HG03354 (cell line): Measurements from ENCODE around the gene COL19A1.

Source experiments
- ATAC-seq: cut with Tn5 transposase; IDR thresholded peaks from one replicate; pipeline ENCODE4 v1.9.1; 2021; ENCODE audit warnings: mild to moderate bottlenecking; ENCODE audit not compliant: unreplicated experiment, poor library complexity, severe bottlenecking

COL19A1 gene

DNA sequence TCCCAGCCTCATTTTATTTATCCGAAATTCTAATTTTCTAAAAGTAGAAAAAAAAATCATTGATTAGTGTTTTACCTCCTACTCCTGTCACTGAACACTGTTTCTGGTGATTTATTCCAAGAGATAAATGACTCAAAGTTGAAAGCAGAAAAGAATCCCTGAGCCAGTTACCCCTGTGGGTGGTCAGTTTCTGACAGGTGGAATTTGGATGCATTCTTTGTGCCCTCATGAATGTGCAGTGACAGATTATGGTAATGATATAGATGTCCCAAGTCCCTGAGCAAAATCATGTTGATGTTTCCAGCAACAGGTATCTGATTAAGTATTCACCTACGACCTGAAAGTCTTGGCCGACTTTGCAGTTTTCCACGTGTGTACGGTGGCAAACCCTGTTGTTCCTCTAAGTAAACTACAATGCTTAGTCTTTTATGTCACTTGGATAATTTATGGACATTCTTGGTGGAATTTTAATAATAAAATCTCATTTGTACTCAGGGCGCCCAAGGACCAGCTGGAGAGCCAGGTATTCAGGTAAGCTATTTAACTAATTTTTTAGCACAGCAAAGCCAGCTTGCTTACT, 282.9 kb downstream of the COL19A1 start:
- ATAC-seq: no peak

DNA sequence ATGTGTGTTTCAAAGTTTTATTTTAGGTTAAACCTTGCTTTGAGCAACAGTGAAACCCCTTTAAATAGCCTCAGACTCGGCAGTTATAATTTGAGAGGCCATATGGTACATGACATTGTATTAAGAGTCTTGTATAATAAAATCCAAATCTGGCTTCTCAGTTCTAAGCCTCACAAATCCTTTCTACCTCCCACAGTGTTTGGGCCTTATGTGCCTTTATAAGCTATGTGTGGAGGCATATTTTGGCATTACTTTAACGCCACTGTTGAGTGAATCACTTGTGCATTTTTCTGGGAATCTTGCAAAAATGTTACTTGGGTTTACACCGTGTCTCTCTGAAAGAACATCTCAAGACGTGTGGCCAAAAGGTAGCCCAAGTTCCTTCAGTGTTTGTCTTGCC, 284.2 kb downstream of the COL19A1 start:
- ATAC-seq: no peak

DNA sequence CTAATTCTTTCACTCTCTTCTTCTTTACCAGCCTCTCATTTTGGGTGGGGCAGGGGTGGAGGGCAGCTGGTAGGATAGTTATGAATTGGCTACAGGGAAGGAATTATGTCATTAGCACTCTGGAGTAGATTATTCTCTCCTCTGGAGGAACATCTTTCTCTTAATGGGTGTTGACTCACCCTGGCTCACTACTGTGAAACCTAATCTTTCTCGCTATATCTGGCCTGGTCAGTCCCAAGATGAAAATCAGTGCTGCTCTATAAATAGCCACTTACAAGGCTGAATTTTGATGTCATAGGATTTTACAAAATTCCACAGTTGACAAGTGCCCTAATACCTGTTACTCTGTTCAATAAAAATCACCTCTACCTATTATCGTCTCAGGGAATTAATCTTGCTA, 285.3 kb downstream of the COL19A1 start:
- ATAC-seq: no peak

DNA sequence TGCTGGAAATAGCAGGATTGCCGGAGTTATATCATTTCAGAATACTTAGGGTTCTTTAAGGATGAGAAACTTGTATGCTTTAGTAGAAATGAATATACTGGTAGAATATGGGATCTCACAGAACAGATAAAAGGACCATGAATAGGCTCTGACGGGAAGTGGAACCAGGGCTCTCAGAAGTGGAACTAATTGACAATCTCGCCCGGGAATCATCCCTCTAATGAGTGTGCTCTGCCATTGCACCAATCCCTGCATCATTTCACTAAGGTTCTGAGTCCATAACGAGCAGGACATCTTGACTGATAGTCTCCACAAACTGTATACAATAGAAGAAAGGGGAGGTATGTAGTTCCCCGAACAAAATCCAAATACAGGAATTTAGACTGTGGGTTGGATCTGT, 286.4 kb downstream of the COL19A1 start:
- ATAC-seq: no peak

DNA sequence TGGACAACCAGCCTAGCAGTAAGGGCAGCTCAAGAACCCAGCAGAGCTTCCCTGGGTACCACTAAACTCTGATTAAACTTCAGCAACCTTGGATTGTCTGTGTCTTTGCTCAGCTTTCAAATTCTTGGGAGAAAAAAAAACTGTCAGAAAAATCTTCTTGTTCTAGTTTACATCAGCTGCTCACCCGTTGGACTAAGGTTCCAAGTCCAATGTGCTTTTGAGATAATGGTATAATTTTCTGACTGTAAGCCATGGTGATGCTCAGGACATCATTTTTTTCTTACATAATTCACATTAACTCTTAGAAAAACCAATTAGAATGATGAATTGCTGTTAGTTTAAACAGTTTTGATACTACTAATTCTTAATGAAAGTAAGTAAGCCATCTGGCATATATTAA, 290.7 kb downstream of the COL19A1 start:
- ATAC-seq: no peak

DNA sequence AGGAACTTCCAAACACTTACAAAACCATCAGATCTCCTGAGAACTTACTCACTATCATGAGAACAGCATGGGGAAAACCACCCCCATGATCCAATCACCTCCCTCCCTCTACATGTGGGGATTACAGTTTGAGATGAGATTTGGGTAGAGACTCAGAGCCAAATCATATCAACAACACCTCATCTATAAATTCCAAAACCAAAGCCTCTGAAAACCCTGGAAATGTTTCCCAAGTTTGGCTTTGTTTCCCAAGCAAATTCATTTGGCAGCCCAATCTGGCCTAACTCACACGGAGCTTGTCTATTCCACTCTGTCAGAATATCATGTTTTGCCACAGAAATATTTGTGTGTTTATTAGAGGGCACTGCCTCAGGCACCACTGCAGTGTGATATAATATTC, 293.9 kb downstream of the COL19A1 start:
- no peak for ATAC-seq

DNA sequence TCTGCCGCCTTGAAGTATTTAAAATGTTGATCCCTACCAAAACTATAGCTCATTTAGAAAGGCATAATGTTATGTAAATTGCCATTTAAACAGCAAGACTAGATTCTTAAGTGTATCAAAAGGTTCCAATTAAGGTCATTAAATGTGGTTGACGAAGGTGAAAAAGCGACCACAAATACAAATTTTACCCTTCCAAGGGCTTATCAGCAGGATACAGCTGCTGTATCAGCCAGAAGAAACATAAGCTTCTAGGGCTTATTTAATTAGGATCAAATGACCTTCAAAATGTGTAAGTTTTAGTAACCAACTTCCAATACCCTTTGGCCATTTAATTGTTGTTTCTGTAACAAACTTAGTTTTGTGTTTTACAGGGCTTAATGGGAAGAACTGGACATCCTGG, 296.6 kb downstream of the COL19A1 start:
- no peak for ATAC-seq

DNA sequence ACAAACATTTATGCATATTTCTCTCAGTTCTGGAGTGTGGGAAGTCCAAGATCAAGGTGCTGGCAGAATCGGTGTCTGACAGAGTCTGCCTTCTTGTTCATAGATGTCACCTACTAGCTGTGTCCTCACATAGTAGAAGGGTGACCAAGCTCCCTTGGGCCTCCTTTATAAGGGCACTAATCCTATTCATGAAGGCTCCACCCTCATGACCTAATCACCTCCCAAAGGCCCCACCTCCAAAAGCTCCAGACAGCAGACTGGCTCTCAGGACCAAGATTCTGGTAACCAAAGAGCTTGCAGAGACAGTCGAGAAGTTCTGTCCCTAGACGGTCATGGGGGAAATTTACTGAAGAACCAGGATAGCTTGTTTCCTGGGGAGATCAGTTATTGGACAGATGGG, 297.4 kb downstream of the COL19A1 start:
- ATAC-seq: no peak

DNA sequence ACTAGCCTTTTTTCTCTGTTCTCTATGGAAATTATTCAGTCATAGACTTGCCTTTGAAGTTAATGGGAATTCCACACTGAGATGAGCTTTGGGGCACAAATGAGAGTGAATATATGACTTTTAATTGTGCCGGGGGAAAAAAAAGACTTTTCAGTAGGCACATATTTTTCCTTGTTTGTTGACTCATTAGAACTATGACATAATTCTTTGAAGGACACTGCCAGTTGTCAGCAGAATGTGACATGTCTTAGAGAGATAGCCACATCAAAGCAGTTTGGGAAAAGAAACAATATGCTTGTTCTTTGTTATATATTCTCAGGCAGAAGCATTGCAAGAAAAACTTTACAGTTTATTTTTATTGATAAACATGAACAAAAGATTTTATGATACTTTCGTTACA, 298.2 kb downstream of the COL19A1 start:
- ATAC-seq: no peak

DNA sequence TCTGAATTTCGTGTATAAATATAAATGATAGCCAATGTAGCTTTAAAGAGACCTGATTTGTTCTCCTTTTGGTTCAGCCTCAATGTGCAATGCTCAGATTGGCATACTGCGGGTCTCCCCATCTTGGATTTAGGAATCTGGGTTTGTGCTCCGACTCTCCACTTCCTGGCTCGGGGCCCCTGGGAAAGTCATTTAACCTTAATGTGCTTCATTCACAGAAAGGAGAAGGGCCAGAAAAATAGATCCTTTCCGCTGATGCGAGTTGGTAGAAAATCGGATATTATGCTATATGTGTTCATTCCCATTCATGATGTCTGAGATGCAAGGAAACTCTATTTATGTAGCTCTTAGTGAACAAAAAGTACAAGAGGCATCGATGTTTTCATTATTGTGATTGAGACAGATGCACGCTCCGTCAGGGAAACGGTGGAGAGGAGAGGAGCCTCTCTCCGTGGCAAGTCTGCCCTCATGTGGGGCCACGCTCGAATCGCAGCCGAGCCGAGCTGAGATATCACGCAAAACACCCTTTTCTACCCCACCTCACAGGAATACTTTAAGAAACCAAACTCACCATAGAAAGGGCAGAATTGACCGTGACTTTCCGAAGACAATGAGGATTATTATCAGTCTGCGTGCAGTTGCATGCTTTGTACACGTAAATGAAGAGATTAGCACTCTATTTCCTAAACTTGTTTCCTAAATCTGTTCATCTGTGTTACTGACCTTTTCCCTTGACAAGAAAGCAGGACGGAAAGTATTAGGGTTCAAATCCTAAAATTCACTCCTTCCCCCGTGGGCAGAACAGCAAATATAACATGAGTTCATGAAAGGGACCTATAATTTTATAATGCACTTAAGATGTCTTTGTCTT, 300.0 kb downstream of the COL19A1 start:
- ATAC-seq: peak; percentile 97

DNA sequence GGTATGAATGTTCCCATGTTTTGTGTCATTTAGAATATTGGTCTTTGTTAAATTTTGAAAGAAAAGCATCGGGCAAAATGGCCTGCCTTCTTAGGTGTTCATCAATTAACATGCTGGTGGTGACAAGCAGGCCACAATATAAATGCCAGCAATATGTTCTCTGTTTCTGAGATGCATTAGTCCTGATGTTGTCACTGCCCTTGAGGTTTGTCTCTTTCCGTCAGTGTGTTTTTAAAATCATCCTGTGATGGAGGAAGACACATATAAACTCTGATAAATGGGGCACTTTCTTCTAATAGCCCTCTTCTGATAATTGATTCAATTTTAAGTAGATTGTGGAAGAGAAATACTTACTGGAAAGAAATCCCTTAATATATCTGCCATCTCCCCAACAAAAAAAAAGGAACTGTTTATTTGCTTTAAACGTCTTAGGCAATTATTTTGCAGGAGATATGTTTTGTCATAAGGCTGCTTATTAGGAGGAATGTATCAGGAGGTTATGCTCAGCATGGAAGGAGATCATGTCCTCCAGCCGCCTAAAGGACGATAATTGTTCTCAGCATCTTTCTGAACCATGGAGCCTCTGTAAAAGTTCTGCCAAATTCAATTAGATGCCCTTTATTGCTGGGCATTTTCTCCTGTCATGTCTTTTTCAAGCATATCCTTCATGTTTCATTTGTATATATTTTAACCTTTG, 302.5 kb downstream of the COL19A1 start:
- ATAC-seq: no peak

DNA sequence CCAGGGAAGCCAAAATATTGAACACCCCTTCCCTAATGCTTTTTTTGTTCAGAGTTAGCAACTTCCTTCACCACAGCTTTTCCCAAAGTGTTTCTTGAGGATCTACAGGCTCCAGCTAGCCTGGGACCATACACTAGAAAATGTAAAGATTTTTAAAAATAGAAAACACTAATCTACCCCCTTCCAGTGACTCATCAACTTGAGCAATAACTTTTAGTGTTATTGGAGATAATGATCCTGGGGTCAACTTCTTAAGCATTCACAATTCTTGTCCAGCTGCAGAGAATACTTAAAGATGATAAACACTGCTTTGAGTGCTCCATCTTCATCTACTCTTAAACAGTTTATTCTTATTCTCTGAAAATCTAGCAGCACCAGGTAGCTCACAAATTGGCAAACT, 304.9 kb downstream of the COL19A1 start:
- ATAC-seq: no peak

DNA sequence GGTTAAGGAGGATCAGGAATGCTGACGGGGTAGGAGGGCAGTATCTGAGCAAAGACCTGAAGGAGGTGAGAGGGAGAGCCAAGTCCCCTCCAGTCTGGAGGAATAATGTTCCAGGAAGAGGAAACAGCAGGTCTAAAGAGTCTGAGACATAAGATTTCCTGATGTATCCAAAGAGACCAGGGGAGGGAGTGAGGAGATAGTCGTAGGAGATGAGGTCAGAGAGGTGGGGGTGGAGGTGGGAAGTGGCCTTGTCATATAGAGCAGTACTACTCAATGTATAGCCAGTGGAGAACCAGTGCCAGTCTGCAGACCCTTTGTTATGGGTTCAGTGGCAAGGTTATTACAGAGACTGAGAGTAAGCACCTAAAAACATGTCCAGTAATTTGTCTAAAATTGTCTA, 305.9 kb downstream of the COL19A1 start:
- no peak for ATAC-seq

DNA sequence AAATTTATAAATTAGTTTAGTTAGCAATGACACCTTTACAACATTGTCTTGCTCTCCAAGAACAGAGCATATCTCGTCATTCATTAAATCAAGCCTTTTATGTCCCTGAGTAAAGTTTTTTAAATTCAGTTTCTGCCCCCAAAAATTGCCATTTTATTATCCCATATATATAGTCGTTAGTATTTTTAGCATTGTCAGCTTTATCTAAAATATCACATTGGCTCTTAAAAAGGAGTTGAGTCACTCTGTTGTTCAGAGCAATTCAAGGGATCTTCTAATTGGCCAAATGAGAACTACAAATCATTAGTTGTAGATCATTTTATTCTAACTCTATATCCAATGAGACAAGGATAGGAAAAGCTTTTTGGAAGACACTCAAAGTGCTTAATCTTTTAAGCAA, 309.4 kb downstream of the COL19A1 start:
- ATAC-seq: no peak

DNA sequence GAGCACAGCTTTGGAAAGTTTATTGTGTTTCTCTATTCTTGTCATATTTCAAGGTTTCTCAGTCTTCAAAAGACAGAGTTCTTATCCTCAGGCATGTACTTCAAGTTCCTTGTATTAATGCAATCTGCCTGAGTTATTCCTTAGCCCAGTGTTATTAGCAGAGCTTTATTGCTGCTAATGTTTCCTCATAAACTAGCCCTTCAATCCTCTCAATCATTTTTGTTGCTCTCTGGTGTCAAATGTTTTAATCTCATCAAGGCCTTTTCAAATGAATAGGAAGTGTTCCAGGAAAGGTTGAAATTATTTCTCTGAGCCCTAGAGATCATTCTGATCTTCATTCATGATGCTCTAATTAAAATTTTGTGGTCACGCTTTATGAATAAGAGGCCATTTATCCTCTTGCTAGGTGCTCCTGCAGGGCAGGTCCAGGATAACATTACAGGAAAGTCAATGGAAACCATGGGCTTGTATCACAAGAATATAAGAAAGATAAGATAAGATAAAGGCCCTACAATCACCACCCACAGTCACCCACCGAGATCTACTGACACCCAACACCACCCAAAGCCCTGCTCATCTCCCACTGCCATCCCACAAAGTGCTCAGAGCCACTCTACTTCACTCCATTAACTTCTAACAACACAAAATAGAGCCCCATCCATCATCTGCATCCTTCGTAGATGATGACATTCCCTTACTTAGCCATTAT, 310.6 kb downstream of the COL19A1 start:
- ATAC-seq: no peak

DNA sequence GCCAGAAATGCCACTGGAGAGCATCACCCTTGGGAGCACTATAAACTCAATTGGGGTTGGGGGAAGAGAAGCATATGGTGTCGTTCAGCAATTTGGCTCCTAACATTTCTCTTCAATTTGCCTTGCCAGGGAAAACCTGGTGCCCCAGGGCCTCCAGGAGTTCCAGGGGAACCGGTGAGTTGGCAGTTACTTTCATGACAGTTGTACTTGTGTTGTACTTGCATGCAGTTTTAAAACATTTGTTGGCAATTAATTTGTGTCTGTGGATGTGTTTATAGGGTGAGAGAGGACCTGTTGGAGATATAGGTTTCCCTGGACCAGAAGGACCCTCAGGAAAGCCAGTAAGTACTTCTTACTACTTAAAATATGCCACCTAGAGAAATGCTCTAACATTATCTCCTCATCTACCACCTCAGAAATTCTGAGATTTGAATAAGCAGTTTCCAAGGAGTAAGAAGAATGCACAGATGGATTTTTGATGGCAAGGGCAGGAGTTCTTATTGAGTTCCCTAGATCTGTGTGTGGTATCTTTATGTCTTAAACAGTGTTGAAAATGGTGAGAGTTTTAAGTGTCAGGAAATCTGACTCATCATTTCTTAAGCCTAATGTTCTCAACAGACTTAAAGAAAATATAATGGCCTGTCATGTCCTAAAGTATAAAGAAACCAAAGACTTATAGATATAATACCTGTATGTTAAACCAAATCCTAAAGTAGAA, 314.0 kb downstream of the COL19A1 start:
- no peak for ATAC-seq

DNA sequence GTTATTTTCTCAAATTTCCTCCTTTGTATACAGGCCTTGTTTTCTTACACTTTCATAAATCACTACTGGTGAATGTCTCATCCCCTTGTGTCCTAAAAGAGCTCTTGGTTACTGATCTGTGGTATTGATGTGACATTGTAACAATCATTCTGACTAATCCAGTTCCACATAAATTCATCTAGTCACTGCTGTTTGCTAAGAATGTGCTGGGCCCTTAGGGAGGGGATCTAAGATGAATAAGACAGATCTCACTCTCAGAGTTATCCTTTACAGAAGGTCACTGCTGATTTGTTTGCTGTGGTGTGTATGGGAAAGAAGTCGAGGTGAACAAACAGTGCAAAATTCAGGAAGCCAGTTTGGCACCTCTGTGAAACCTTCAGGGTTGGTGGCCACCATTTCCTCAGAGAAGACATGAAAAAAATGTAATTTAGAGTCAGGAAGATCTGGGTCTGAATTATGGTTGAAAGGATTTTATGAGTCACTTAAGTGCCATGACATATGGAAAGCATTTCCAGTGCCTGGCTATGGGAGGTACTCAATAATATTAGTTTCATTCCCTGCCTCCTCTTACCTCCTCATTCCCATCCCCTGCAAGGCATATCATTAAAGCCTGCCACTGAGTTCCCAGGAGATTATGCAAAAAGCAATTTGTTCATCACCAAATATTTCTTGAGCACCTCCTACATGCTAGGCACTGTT, 314.7 kb downstream of the COL19A1 start:
- ATAC-seq: peak; percentile 68

DNA sequence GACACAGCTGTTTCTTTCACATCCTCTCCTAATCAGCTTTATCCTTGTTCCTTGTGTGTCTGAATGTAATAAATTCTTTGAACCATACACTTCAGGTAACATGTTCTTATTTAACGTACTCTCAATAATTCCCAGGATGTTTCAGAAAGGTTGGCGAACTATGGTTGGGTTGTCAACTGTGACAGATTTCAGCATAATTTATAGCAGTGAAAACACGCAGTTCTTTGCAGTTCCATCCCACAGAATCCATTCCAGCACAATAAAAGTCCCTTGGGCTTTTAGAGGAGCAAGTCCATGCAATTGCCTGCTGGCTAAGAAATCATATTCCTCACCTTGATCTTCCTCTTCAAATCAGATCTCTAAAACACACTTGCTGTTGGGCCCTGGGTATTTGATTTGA, 317.2 kb downstream of the COL19A1 start:
- no peak for ATAC-seq

DNA sequence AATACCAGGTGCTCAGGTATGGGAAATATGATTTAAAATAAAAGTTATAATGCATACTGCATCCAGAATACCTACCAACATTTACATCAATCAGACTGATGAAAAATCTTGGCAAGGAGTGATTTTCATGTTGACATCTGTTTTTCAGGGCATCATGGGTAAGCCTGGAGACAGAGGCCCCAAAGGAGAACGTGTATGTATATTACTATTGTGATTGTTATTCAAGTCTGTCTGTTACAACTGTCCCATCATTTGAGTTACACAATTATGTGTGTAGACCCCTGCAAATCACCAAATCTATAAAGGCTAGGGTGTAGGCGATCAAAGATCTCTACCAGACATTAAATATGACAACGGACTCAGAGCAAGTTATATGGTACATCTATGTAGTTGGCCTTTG, 318.4 kb downstream of the COL19A1 start:
- no peak for ATAC-seq
